K562 (cell line): ENCODE measurements around the gene ACKR2. TPM values are rescaled to one million over a fixed set of nuclear protein-coding genes. Genes with fewer than 3 reads are reported as not detected.

Source experiments
- ARNT ChIP-seq, 2 experiments: fragments of 450-650 bp; IDR thresholded peaks; 2 replicates each; pipeline ENCODE4 v1.6.1; 2016; ENCODE audit warnings: mild to moderate bottlenecking in 1 of 2
- ETV5 ChIP-seq: sonication (generic); formaldehyde crosslinking; IDR thresholded peaks from 2 replicates; pipeline ENCODE4 v1.4.0; 2020; ENCODE audit warnings: low read depth, mild to moderate bottlenecking, missing genetic modification reagents
- MIER1 ChIP-seq: fragments of 450-650 bp; IDR thresholded peaks from 2 replicates; pipeline ENCODE4 v1.6.1; 2016; ENCODE audit warnings: antibody characterized with exemption, mild to moderate bottlenecking, low read depth
- NCOR1 ChIP-seq: fragments of 450-650 bp; IDR thresholded peaks from 2 replicates; pipeline ENCODE4 v1.6.1; 2016; ENCODE audit warnings: mild to moderate bottlenecking, moderate library complexity
- PURB ChIP-seq: sonication (generic); formaldehyde crosslinking; IDR thresholded peaks from 2 replicates; pipeline ENCODE4 v1.9.0; 2021; ENCODE audit warnings: low read depth, mild to moderate bottlenecking, missing genetic modification reagents
- SMARCA4 ChIP-seq: fragments of 450-650 bp; IDR thresholded peaks from 2 replicates; pipeline ENCODE4 v1.6.1; 2016
- ZKSCAN1 ChIP-seq: fragments of 150-350 bp; IDR thresholded peaks from 2 replicates; pipeline ENCODE4 v1.6.1; 2016; ENCODE audit warnings: low read depth, low read length
- ZNF165 ChIP-seq: fragments of 250-450 bp; sonication (Bioruptor Pico); IDR thresholded peaks from 2 replicates; pipeline ENCODE4 v1.4.0; 2020; ENCODE audit warnings: borderline replicate concordance
- polyA plus RNA-seq, 8 experiments: library from polyadenylated mRNA; depleted of rRNA in 4 of 8; stranded (reverse) in 5 of 8; unstranded in 3 of 8; fragments of >200 nt; fragmentation: Nextera tagmentation in 2 of 8; fragmentation: Illumina TruSeq in 1 of 8; extraction: Ambion mirVana in 2 of 8; extraction: Trizol in 1 of 8; gene quantifications; 2 replicates each; pipeline versions ENCODE4 v1.2.1 to v1.2.3, GENCODE V29; 2011 to 2014; ENCODE audit warnings: inconsistent platforms in 1 of 8, missing spikeins in 1 of 8
- total RNA-seq, 7 experiments: library from RNA; depleted of rRNA in 6 of 7; stranded (reverse); fragments of >200 nt in 6 of 7; fragmentation: Illumina TruSeq in 2 of 7; extraction: Trizol in 2 of 7; gene quantifications; 2 replicates each; pipeline versions ENCODE4 v1.2.1 to v1.2.3, GENCODE V29; 2011 to 2021; ENCODE audit warnings: low replicate concordance in 1 of 7
- TF ChIP-seq, protein P1 (sequence below): IDR thresholded peaks from 3 replicates; pipeline ENCODE4 v1.6.1; 2011; ENCODE audit warnings: borderline replicate concordance, mild to moderate bottlenecking, moderate library complexity; ENCODE audit not compliant: insufficient read length; ENCODE audit errors: extremely low read depth
- TF ChIP-seq, protein P2 (sequence below), 2 experiments: fragments of 450-650 bp; IDR thresholded peaks; 2 replicates each; pipeline ENCODE4 v1.6.1; 2016
- TF ChIP-seq, protein P3 (sequence below): sonication (generic); formaldehyde crosslinking; IDR thresholded peaks from 2 replicates; pipeline ENCODE4 v1.8.0; 2022; ENCODE audit warnings: missing genetic modification reagents, mild to moderate bottlenecking, moderate library complexity, borderline replicate concordance
- TF ChIP-seq, protein P4 (sequence below), 2 experiments: fragments of 150-350 bp in 1 of 2; IDR thresholded peaks; 2 replicates each; pipeline ENCODE4 v1.6.1; 2012 to 2016; ENCODE audit warnings: low read depth in 2 of 2, low read length in 2 of 2, mild to moderate bottlenecking in 1 of 2, moderate library complexity in 1 of 2
- TF ChIP-seq, protein P5 (sequence below): fragments of 450-650 bp; formaldehyde crosslinking; IDR thresholded peaks from 2 replicates; pipeline ENCODE4 v1.4.0; 2022; ENCODE audit warnings: mild to moderate bottlenecking, moderate library complexity
- TF ChIP-seq, protein P6 (sequence below): sonication (generic); formaldehyde crosslinking; IDR thresholded peaks from 2 replicates; pipeline ENCODE4 v1.8.1; 2022; ENCODE audit warnings: missing genetic modification reagents

The ACKR2 gene
- total and polyA plus RNA-seq, 9 of the 15 experiments (the other 6 are each of a cell fraction or from before 2014, with no cell fraction given): 0.03 to 0.69 (median 0.25) TPM; not detected in 1

DNA sequence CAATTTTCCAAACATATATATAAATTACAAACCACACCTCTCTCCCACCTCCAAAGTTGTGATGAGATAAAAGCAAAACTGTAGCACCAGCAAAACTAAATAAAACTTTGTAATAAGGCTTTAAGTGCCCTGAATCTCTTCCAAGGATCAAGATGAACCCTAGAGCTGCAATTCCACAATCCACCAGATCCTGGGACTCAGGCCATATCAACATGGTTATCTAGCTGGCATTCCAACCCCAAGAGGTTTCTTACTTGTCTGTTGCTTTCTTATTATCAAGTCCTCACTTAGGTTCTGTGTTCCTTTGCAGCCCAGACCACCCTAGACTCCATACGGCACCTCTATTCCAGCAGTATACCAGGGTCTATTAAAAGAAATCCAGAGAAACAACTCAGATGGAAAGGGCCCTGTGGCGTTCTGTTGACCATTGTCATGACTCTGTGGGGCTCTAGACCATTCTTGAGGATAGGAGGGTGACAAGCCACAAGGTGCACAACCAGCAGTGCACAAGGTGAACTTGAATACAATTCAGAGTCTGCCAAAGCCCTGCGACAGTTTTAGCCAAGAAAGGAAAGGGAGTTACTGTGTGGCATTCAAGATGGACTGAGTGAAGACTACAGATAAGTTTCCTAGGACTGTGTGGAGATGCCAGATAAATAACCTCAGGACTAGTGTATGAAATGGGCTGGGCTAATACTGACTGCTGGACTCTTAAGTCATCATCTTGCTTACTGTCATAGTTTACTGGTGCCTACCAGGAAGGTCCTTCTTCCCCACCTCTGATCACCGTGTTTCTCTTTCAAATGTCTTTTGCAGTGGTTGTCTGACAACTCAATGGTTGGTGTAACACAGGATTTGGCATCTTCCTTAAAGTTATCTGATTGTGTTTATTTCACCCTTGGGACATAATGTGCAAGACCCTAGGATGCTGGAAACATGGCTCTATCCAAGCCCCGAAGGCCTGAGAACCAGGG, 27.2 kb downstream of the ACKR2 start (continued):
- TF ChIP-seq, protein P1, sequence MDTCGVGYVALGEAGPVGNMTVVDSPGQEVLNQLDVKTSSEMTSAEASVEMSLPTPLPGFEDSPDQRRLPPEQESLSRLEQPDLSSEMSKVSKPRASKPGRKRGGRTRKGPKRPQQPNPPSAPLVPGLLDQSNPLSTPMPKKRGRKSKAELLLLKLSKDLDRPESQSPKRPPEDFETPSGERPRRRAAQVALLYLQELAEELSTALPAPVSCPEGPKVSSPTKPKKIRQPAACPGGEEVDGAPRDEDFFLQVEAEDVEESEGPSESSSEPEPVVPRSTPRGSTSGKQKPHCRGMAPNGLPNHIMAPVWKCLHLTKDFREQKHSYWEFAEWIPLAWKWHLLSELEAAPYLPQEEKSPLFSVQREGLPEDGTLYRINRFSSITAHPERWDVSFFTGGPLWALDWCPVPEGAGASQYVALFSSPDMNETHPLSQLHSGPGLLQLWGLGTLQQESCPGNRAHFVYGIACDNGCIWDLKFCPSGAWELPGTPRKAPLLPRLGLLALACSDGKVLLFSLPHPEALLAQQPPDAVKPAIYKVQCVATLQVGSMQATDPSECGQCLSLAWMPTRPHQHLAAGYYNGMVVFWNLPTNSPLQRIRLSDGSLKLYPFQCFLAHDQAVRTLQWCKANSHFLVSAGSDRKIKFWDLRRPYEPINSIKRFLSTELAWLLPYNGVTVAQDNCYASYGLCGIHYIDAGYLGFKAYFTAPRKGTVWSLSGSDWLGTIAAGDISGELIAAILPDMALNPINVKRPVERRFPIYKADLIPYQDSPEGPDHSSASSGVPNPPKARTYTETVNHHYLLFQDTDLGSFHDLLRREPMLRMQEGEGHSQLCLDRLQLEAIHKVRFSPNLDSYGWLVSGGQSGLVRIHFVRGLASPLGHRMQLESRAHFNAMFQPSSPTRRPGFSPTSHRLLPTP: no peak
- TF ChIP-seq ZKSCAN1: no peak
- peak; percentile 98 for TF ChIP-seq SMARCA4
- no peak for TF ChIP-seq ZNF165 (CRISPR knock-in tag)
- TF ChIP-seq ARNT (IDR thresholded peaks at IDR 0.05): peak; percentile 69 to 79; a peak in 3 of 4 replicates
- peak; percentile 33; the same call in 1 of the 2 replicates for TF ChIP-seq MIER1
- TF ChIP-seq, protein P2, sequence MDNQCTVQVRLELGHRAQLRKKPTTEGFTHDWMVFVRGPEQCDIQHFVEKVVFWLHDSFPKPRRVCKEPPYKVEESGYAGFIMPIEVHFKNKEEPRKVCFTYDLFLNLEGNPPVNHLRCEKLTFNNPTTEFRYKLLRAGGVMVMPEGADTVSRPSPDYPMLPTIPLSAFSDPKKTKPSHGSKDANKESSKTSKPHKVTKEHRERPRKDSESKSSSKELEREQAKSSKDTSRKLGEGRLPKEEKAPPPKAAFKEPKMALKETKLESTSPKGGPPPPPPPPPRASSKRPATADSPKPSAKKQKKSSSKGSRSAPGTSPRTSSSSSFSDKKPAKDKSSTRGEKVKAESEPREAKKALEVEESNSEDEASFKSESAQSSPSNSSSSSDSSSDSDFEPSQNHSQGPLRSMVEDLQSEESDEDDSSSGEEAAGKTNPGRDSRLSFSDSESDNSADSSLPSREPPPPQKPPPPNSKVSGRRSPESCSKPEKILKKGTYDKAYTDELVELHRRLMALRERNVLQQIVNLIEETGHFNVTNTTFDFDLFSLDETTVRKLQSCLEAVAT (IDR thresholded peaks at IDR 0.05): peak in 1 of 2 experiments; percentile 99; a peak in 2 of 4 replicates
- TF ChIP-seq, protein P3, sequence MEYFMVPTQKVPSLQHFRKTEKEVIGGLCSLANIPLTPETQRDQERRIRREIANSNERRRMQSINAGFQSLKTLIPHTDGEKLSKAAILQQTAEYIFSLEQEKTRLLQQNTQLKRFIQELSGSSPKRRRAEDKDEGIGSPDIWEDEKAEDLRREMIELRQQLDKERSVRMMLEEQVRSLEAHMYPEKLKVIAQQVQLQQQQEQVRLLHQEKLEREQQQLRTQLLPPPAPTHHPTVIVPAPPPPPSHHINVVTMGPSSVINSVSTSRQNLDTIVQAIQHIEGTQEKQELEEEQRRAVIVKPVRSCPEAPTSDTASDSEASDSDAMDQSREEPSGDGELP (CRISPR knock-in tag): 0 out of 2 replicates have a peak, but pooled peaks have one; percentile 2
- TF ChIP-seq PURB: no peak
- TF ChIP-seq ETV5 (CRISPR knock-in tag): peak; percentile 17; the same call in 1 of the 2 replicates
- TF ChIP-seq, protein P4, sequence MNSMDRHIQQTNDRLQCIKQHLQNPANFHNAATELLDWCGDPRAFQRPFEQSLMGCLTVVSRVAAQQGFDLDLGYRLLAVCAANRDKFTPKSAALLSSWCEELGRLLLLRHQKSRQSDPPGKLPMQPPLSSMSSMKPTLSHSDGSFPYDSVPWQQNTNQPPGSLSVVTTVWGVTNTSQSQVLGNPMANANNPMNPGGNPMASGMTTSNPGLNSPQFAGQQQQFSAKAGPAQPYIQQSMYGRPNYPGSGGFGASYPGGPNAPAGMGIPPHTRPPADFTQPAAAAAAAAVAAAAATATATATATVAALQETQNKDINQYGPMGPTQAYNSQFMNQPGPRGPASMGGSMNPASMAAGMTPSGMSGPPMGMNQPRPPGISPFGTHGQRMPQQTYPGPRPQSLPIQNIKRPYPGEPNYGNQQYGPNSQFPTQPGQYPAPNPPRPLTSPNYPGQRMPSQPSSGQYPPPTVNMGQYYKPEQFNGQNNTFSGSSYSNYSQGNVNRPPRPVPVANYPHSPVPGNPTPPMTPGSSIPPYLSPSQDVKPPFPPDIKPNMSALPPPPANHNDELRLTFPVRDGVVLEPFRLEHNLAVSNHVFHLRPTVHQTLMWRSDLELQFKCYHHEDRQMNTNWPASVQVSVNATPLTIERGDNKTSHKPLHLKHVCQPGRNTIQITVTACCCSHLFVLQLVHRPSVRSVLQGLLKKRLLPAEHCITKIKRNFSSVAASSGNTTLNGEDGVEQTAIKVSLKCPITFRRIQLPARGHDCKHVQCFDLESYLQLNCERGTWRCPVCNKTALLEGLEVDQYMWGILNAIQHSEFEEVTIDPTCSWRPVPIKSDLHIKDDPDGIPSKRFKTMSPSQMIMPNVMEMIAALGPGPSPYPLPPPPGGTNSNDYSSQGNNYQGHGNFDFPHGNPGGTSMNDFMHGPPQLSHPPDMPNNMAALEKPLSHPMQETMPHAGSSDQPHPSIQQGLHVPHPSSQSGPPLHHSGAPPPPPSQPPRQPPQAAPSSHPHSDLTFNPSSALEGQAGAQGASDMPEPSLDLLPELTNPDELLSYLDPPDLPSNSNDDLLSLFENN (IDR thresholded peaks at IDR 0.05; ENCODE audit: low read depth in 2 of 2, low read length in 2 of 2): peak in 1 of 2 experiments; percentile 92; a peak in 2 of 4 replicates
- TF ChIP-seq, protein P5, sequence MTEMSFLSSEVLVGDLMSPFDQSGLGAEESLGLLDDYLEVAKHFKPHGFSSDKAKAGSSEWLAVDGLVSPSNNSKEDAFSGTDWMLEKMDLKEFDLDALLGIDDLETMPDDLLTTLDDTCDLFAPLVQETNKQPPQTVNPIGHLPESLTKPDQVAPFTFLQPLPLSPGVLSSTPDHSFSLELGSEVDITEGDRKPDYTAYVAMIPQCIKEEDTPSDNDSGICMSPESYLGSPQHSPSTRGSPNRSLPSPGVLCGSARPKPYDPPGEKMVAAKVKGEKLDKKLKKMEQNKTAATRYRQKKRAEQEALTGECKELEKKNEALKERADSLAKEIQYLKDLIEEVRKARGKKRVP: peak; percentile 77
- TF ChIP-seq, protein P6, sequence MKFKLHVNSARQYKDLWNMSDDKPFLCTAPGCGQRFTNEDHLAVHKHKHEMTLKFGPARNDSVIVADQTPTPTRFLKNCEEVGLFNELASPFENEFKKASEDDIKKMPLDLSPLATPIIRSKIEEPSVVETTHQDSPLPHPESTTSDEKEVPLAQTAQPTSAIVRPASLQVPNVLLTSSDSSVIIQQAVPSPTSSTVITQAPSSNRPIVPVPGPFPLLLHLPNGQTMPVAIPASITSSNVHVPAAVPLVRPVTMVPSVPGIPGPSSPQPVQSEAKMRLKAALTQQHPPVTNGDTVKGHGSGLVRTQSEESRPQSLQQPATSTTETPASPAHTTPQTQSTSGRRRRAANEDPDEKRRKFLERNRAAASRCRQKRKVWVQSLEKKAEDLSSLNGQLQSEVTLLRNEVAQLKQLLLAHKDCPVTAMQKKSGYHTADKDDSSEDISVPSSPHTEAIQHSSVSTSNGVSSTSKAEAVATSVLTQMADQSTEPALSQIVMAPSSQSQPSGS (CRISPR knock-in tag): no peak
- peak; percentile 97 for TF ChIP-seq NCOR1
